ENCODE measurements around the gene SERPINA1. TPM values are rescaled to one million over a fixed set of nuclear protein-coding genes. Genes with fewer than 3 reads are reported as not detected.

SERPINA1 gene
- total RNA-seq, 1 experiment from 2014 or later = 10.5 TPM

- Histone ChIP-seq H3K9me3 (ENCODE audit: low read length) (no peaks in the 10 kb centered on the region), H4K20me1 (ENCODE audit: low read length) (no peaks in the 10 kb centered on the region), H3K27ac (ENCODE audit: low read length) (no peak overlapping the region), H3K9ac (ENCODE audit: low read length) (no peak overlapping the region), H3K36me3 (ENCODE audit: low read depth, low read length) (no peaks in the 10 kb centered on the region), H3K4me2 (ENCODE audit: low read length) (no peak overlapping the region), H2AFZ (ENCODE audit: low read length) (no peak overlapping the region), H3F3A (ENCODE audit: low read length, unreplicated experiment) (no peaks in the 10 kb centered on the region), H3K9me2 (replicated peaks; ENCODE audit: low read length) (no peaks in the 10 kb centered on the region), H3K79me2 (ENCODE audit: low read length) (no peaks in the 10 kb centered on the region), H3K4me3 (ENCODE audit: low read length) (no peak overlapping the region), H3K27me3 (ENCODE audit: low read length) (no peaks in the 10 kb centered on the region), H3K4me1 (ENCODE audit: insufficient read depth, low read length) (peaks cover 9% of the 10 kb centered on the region)
- no peak for ATAC-seq
- POLR2A ChIA-PET (ENCODE audit: unreplicated experiment) = no interaction called here
- BruUV-seq (replicated peaks) = no TSS peak
- DNase-seq = peak; percentile 11
- intact Hi-C loops (cut with micrococcal nuclease) = no loop called here
- CTCF ChIA-PET = no interaction called here
- no peak for TF ChIP-seq CTCF (conservative IDR thresholded peaks at IDR 0.05; ENCODE audit: low read depth, low read length)
- no peak for TF ChIP-seq EZH2phosphoT487 (IDR thresholded peaks at IDR 0.05; ENCODE audit: borderline replicate concordance, low read length)
- TF ChIP-seq EZH2 (IDR thresholded peaks at IDR 0.05; ENCODE audit: low read length, unreplicated experiment) = no peak
Measured at GRCh38 chr14:94337274-94337673, 51.1 kb downstream of the SERPINA1 start.

GRCh38 chr14:94334872-94335271 is 53.5 kb downstream of the SERPINA1 start:
- Histone ChIP-seq H3K27ac (ENCODE audit: low read length) (no peak overlapping the region), H3K9me3 (ENCODE audit: low read length) (no peaks in the 10 kb centered on the region), H3K9ac (ENCODE audit: low read length) (no peak overlapping the region), H3K9me2 (replicated peaks; ENCODE audit: low read length) (no peaks in the 10 kb centered on the region), H4K20me1 (ENCODE audit: low read length) (no peaks in the 10 kb centered on the region), H3K27me3 (ENCODE audit: low read length) (no peaks in the 10 kb centered on the region), H3K36me3 (ENCODE audit: low read depth, low read length) (no peaks in the 10 kb centered on the region), H3K4me2 (ENCODE audit: low read length) (no peak overlapping the region), H3K79me2 (ENCODE audit: low read length) (no peaks in the 10 kb centered on the region), H2AFZ (ENCODE audit: low read length) (no peak overlapping the region), H3K4me1 (ENCODE audit: insufficient read depth, low read length) (no peaks in the 10 kb centered on the region), H3K4me3 (ENCODE audit: low read length) (no peak overlapping the region), H3F3A (ENCODE audit: low read length, unreplicated experiment) (no peaks in the 10 kb centered on the region)
- no TSS peak for BruUV-seq (replicated peaks)
- DNase-seq = no peak
- ChIA-PET POLR2A (ENCODE audit: unreplicated experiment) (no interaction called here), CTCF (no interaction called here)
- intact Hi-C loops (cut with micrococcal nuclease) = no loop called here
- no peak for ATAC-seq
- TF ChIP-seq EZH2phosphoT487 (IDR thresholded peaks at IDR 0.05; ENCODE audit: borderline replicate concordance, low read length) (no peak), CTCF (conservative IDR thresholded peaks at IDR 0.05; ENCODE audit: low read depth, low read length) (no peak), EZH2 (IDR thresholded peaks at IDR 0.05; ENCODE audit: low read length, unreplicated experiment) (no peak)

DNA sequence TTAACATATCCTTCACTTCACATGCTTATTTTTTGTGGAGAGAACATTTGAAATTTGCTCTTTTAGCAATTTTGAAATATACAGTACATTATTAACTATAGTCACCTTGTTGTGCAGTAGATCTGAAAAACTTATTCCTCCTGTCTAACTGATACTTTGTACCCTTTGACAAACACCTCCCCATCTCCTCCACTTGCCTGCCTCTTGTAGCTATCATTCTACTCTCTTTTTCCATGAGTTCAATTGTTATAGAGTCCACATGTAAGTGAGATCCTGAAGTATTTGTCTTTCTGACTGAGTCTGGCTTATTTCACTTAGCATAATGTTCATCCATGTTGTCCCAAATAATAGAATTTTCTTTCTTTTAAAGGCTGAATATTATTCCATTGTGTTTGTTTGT is 55.8 kb downstream of the SERPINA1 start:
- CTCF ChIA-PET = no interaction called here
- Histone ChIP-seq H3K4me3 (ENCODE audit: low read length) (no peak overlapping the region), H3F3A (ENCODE audit: low read length, unreplicated experiment) (no peaks in the 10 kb centered on the region), H3K27ac (ENCODE audit: low read length) (no peak overlapping the region), H3K4me1 (ENCODE audit: insufficient read depth, low read length) (no peaks in the 10 kb centered on the region), H3K4me2 (ENCODE audit: low read length) (no peak overlapping the region), H3K9me2 (replicated peaks; ENCODE audit: low read length) (no peaks in the 10 kb centered on the region), H4K20me1 (ENCODE audit: low read length) (no peaks in the 10 kb centered on the region), H3K9me3 (ENCODE audit: low read length) (no peaks in the 10 kb centered on the region), H2AFZ (ENCODE audit: low read length) (no peak overlapping the region), H3K36me3 (ENCODE audit: low read depth, low read length) (no peaks in the 10 kb centered on the region), H3K27me3 (ENCODE audit: low read length) (no peaks in the 10 kb centered on the region), H3K9ac (ENCODE audit: low read length) (no peak overlapping the region), H3K79me2 (ENCODE audit: low read length) (no peaks in the 10 kb centered on the region)
- TF ChIP-seq CTCF (conservative IDR thresholded peaks at IDR 0.05; ENCODE audit: low read depth, low read length) (no peak), EZH2phosphoT487 (IDR thresholded peaks at IDR 0.05; ENCODE audit: borderline replicate concordance, low read length) (no peak), EZH2 (IDR thresholded peaks at IDR 0.05; ENCODE audit: low read length, unreplicated experiment) (no peak)
- DNase-seq (no peak), ATAC-seq (no peak)
- BruUV-seq (replicated peaks) = no TSS peak
- POLR2A ChIA-PET (ENCODE audit: unreplicated experiment) = no interaction called here
- intact Hi-C loops (cut with micrococcal nuclease) = no loop called here
